ENCODE data around the gene CLCN1.
"Not testable (repeated sequence)": the region's sequence is repeated elsewhere in the genome, so short reads cannot be mapped to it uniquely, and the experiment has no call there.

CLCN1 gene

DNA sequence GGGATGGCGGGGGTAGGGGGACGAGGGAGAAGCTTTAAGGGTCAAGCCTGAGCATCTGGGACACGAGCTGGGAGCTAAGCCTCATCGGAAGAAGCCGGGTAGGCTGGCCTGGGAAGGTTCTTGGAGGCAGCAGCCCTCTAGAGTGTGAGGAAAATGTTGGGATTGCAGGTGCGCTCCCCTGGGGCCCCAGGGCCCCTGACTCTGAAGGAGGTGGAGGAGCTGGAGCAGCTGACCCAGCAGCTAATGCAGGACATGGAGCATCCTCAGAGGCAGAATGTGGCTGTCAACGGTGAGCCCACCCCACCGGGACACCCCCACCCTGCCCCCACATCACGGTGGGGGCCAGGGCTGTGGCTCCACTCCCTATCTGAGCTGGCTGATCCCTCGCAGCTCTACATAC is 72.1 kb downstream of the CLCN1 start:
- DNase-seq = no peak

GRCh38 chr7:143388491-143389101 is 72.7 kb downstream of the CLCN1 start:
- no peak for DNase-seq

GRCh38 chr7:143389316-143390103 is 73.6 kb downstream of the CLCN1 start:
- DNase-seq = no peak

GRCh38 chr7:143390104-143390772 is 74.3 kb downstream of the CLCN1 start:
- no peak for DNase-seq

GRCh38 chr7:143390773-143391317 is 74.9 kb downstream of the CLCN1 start:
- no peak for DNase-seq

GRCh38 chr7:143391462-143392404 is 75.8 kb downstream of the CLCN1 start:
- no peak for DNase-seq

GRCh38 chr7:143392427-143392826 is 76.5 kb downstream of the CLCN1 start:
- not testable (repeated sequence) for DNase-seq

DNA sequence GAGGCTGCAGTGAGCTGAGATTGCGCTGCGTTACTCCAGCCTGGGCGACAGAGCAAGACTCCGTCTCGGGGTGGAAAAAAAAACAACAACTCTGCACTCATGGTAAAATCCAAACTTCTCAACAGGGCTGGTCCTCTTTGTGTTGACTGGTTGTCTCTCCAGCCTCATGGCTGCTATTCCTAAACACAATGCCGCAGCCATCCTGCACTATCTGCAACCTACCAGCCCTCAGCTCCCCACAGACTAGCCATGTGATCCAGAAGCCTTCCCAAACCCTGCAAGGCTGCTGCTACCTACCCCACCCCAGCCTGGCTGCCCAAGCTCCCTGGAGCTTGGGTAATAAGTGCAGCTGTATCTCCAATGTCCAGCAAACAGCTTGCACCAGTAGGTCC is 77.0 kb downstream of the CLCN1 start:
- DNase-seq = no peak

DNA sequence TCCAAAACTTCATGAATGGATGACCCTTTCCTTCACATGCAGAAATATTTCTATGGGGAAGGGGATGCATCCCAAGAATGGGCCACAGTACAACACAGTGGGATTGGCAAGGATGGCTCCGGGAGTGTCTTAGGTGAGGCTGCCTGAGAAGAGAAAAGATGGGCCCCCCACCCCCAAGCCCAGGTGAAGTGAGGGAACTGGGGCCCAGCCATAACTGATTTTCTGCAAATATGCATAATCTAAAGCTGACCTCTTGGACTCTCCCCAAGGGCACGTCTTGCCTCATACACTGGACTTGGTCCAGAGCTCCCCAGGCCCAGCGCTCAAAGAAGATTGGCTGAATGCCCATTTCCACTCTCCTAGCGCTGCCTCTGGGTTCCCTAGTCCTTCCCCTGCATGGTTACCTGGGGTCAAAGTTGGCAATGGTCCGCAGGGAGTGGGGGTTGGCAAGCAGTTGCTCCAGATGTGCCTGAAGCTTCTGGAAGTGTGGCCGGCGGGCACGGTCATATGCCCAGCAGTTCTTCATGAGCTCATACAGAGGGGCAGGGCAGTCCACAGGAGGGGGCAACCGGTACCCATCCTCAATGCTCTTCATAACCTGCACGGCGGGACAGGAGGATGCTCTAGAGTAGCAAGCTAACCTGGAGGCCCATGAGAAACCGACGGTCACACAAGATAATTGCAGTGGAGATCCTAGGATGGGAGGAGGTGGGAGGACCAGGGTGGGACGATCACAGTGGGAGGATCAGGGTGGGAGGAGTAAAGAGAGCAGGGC is 77.5 kb downstream of the CLCN1 start:
- no peak for DNase-seq

DNA sequence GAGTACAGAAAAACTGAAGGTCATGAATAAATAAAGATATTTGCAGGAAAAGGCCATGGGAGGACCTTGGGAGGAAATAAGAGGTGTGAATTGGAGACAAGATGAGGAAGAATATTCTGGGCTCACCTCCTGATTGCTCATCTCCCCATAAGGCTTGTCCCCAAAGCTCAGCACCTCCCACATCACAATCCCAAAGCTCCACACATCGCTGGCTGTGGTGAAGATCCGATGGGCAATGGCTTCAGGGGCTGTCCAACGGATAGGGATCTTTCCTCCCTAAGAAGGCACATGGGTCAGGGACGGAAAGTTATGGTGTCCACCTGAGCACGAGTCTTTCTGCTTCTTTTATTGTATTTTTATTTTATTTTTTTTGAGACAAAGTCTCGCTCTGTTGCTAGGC is 78.2 kb downstream of the CLCN1 start:
- no peak for DNase-seq

DNA sequence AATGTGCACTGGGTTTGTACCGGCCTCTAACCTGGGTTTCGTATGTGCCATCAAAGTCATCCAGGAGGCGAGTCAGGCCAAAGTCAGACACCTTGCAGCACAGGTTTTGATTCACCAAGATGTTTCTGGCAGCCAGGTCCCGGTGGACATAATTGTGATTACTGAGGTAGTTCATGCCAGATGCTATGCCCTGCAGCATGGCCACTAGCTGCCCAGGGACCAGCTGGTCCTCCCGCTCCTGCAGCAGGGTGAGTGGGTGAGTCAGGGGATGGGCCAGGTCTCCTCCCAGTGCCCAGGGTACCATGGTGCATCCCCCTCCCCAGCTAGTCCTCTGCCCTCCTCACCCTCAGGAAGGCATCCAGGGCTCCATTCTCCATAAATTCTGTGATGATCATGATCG is 78.9 kb downstream of the CLCN1 start:
- DNase-seq = no peak

- DNase-seq = no peak
These were observed 79.6 kb downstream of the CLCN1 start for GRCh38 chr7:143395187-143396149.

DNA sequence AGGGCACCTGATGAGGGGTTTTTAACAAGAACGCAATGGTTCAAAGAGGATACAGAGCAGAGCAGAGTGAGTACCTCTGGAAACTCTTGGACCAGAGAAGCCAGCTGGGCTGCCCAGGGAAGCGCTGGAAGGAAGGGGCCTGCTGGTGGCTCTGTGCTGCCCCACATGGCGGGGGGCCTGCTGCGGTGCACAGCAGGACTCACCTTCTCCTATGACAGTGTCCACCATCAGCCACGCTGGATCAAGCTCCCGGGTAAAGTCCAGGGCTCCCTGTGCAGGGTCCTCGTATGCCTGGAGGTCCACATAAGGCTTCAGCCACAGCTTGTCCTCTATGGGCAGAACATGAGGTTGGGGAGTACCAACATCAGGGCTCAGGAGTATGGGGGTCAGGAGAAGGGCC is 80.3 kb downstream of the CLCN1 start:
- no peak for DNase-seq

- no peak for DNase-seq
These were observed 81.0 kb downstream of the CLCN1 start for GRCh38 chr7:143396625-143397556.

- DNase-seq = no peak
These were observed 82.0 kb downstream of the CLCN1 start for GRCh38 chr7:143397710-143398530.

GRCh38 chr7:143398616-143399015 is 82.7 kb downstream of the CLCN1 start:
- no peak for DNase-seq

GRCh38 chr7:143399151-143399550 is 83.2 kb downstream of the CLCN1 start:
- no peak for DNase-seq

GRCh38 chr7:143399642-143400041 is 83.7 kb downstream of the CLCN1 start:
- no peak for DNase-seq

GRCh38 chr7:143401265-143401664 is 85.4 kb downstream of the CLCN1 start:
- no peak for DNase-seq

Data from NCI-H1092 treated with DMSO at 0.1 percent for 48 hours (cell line).